Neural cell (in vitro differentiated cells): Measurements from ENCODE around the gene FBXO2. TPM values are rescaled to one million over a fixed set of nuclear protein-coding genes. Genes with fewer than 3 reads are reported as not detected.

Experiments used
- H2AFZ ChIP-seq: fragments of 200-600, 300-800 bp; sonication (generic), shearing (Covaris generic); 2 replicates; pipeline ENCODE4 v1.6.0; 2014; ENCODE audit warnings: low read depth, mild to moderate bottlenecking, antibody characterized with exemption, low read length, moderate library complexity
- H3F3A ChIP-seq: fragments of 200-600 bp; shearing (Covaris generic); 2 replicates; pipeline ENCODE4 v1.6.1; 2016; ENCODE audit warnings: mild to moderate bottlenecking, moderate library complexity, mixed read lengths, antibody characterized with exemption, low read length; ENCODE audit not compliant: insufficient read depth, poor library complexity, severe bottlenecking
- H3K27ac ChIP-seq: fragments of 200-600, 300-800 bp; sonication (generic), shearing (Covaris generic); 2 replicates; pipeline ENCODE4 v1.5.1; 2014; ENCODE audit warnings: mild to moderate bottlenecking, low read length, moderate library complexity
- H3K27me3 ChIP-seq: fragments of 300-800, 200-600 bp; sonication (generic), shearing (Covaris generic); 2 replicates; pipeline ENCODE4 v1.6.0; 2014; ENCODE audit warnings: mild to moderate bottlenecking, low read depth, low read length, moderate library complexity; ENCODE audit not compliant: insufficient read depth
- H3K36me3 ChIP-seq: fragments of 300-800, 200-600 bp; sonication (generic), shearing (Covaris generic); 2 replicates; pipeline ENCODE4 v1.5.1; 2014; ENCODE audit warnings: mild to moderate bottlenecking, antibody characterized with exemption, low read length, moderate library complexity; ENCODE audit not compliant: insufficient read depth
- H3K4me2 ChIP-seq: fragments of 300-800, 200-600 bp; sonication (generic), shearing (Covaris generic); 2 replicates; pipeline ENCODE4 v1.6.0; 2014; ENCODE audit warnings: mild to moderate bottlenecking, low read length
- H3K4me3 ChIP-seq: fragments of 300-800, 200-600 bp; sonication (generic), shearing (Covaris generic); 2 replicates; pipeline ENCODE4 v1.5.1; 2014; ENCODE audit warnings: mild to moderate bottlenecking, low read length, moderate library complexity
- H3K79me2 ChIP-seq: fragments of 200-600 bp; shearing (Covaris generic); replicated peaks from 2 replicates; pipeline ENCODE4 v1.6.0; 2014; ENCODE audit warnings: mild to moderate bottlenecking, low read length, moderate library complexity; ENCODE audit not compliant: insufficient read depth
- H3K9ac ChIP-seq: fragments of 300-800, 200-600 bp; sonication (generic), shearing (Covaris generic); 2 replicates; pipeline ENCODE4 v1.6.1; 2016; ENCODE audit warnings: mild to moderate bottlenecking, low read length, mixed read lengths
- H3K9me2 ChIP-seq: fragments of 200-600 bp; shearing (Covaris generic); 2 replicates; pipeline ENCODE4 v1.6.1; 2016; ENCODE audit warnings: mild to moderate bottlenecking, low read length, mixed read lengths; ENCODE audit not compliant: insufficient read depth
- H3K9me3 ChIP-seq: fragments of 200-600, 300-800 bp; sonication (generic), shearing (Covaris generic); 2 replicates; pipeline ENCODE4 v1.6.1; 2016; ENCODE audit warnings: mild to moderate bottlenecking, mixed run types, low read length, moderate library complexity, mixed read lengths
- H4K20me1 ChIP-seq: fragments of 200-600 bp; shearing (Covaris generic); 2 replicates; pipeline ENCODE4 v1.6.1; 2016; ENCODE audit warnings: mild to moderate bottlenecking, mixed run types; ENCODE audit not compliant: insufficient read depth
- CTCF ChIP-seq: fragments of 450-650 bp; IDR thresholded peaks from 2 replicates; pipeline ENCODE4 v1.5.1; 2014; ENCODE audit warnings: antibody characterized with exemption, mild to moderate bottlenecking, moderate library complexity; ENCODE audit not compliant: poor library complexity, severe bottlenecking
- EP300 ChIP-seq: fragments of 450-650 bp; conservative IDR thresholded peaks from 2 replicates; pipeline ENCODE4 v1.6.1; 2014; ENCODE audit warnings: antibody characterized with exemption, mild to moderate bottlenecking, moderate library complexity; ENCODE audit not compliant: poor library complexity, severe bottlenecking
- EZH2 ChIP-seq: fragments of 200-600, 300-800 bp; shearing (Covaris generic), sonication (generic); IDR thresholded peaks from 2 replicates; pipeline ENCODE4 v1.6.1; 2014; ENCODE audit warnings: antibody characterized with exemption, low read length, borderline replicate concordance, mild to moderate bottlenecking; ENCODE audit not compliant: insufficient read depth, poor library complexity, severe bottlenecking
- MXI1 ChIP-seq: fragments of 450-650 bp; conservative IDR thresholded peaks from 2 replicates; pipeline ENCODE4 v1.6.1; 2014; ENCODE audit warnings: antibody characterized with exemption, mild to moderate bottlenecking; ENCODE audit not compliant: poor library complexity, severe bottlenecking
- POLR2AphosphoS5 ChIP-seq: IDR thresholded peaks from 2 replicates; pipeline ENCODE4 v1.6.1; 2012
- RAD21 ChIP-seq: fragments of 450-650 bp; conservative IDR thresholded peaks from 2 replicates; pipeline ENCODE4 v1.6.1; 2014; ENCODE audit warnings: antibody characterized with exemption, mild to moderate bottlenecking, moderate library complexity
- REST ChIP-seq: IDR thresholded peaks from 2 replicates; pipeline ENCODE4 v1.6.1; 2012; ENCODE audit warnings: borderline replicate concordance
- SMC3 ChIP-seq: fragments of 450-650 bp; conservative IDR thresholded peaks from 2 replicates; pipeline ENCODE4 v1.6.1; 2014; ENCODE audit warnings: antibody characterized with exemption, mild to moderate bottlenecking, moderate library complexity; ENCODE audit not compliant: poor library complexity
- TAF1 ChIP-seq: IDR thresholded peaks from 2 replicates; pipeline ENCODE4 v1.6.1; 2012; ENCODE audit warnings: low read depth
- polyA plus RNA-seq: library from polyadenylated mRNA; depleted of rRNA; stranded (reverse); fragments of >200 nt; gene quantifications from 2 replicates; pipeline ENCODE4 v1.2.3, GENCODE V29; 2014

The FBXO2 gene
- polyA plus RNA-seq, 1 donor from 2014 or later, result 16.6 TPM

GRCh38 chr1:11602424-11602823 lies 51.8 kb downstream of the FBXO2 start:
- H4K20me1 ChIP-seq, result no peaks in the 10 kb centered on the region
- no peaks in the 10 kb centered on the region for H3K9me2 ChIP-seq
- no peaks in the 10 kb centered on the region for H3K9me3 ChIP-seq
- H3K9ac ChIP-seq, result no peak overlapping the region
- no peaks in the 10 kb centered on the region for H3K27me3 ChIP-seq
- TF ChIP-seq RAD21 (no peak), EZH2 (no peak), POLR2AphosphoS5 (no peak), EP300 (no peak), MXI1 (no peak), CTCF (no peak), SMC3 (no peak), REST (no peak), TAF1 (no peak)
- no peak overlapping the region for H3K27ac ChIP-seq
- H3K79me2 ChIP-seq, result no peaks in the 10 kb centered on the region
- H2AFZ ChIP-seq, result no peak overlapping the region
- no peaks in the 10 kb centered on the region for H3F3A ChIP-seq
- no peak overlapping the region for H3K4me3 ChIP-seq
- H3K4me2 ChIP-seq, result no peak overlapping the region
- H3K36me3 ChIP-seq, result no peaks in the 10 kb centered on the region

- no peak for TF ChIP-seq TAF1
- TF ChIP-seq EZH2, result no peak
- no peak for TF ChIP-seq RAD21
- no peak for TF ChIP-seq MXI1
- TF ChIP-seq EP300, result no peak
- no peak for TF ChIP-seq POLR2AphosphoS5
- no peak for TF ChIP-seq CTCF
- no peak for TF ChIP-seq SMC3
- no peak for TF ChIP-seq REST
- no peak overlapping the region for H3K4me2 ChIP-seq
Measured at GRCh38 chr1:11600836-11601235, 53.4 kb downstream of the FBXO2 start.

More at GRCh38 chr1:11600836-11601235, 53.4 kb downstream of the FBXO2 start:
- Histone ChIP-seq H3K36me3 (no peaks in the 10 kb centered on the region), H3K9me2 (no peaks in the 10 kb centered on the region), H3K27ac (no peak overlapping the region), H2AFZ (no peak overlapping the region), H3K79me2 (no peaks in the 10 kb centered on the region), H4K20me1 (no peaks in the 10 kb centered on the region), H3K27me3 (no peaks in the 10 kb centered on the region), H3F3A (no peaks in the 10 kb centered on the region), H3K9me3 (no peaks in the 10 kb centered on the region), H3K9ac (no peak overlapping the region), H3K4me3 (no peak overlapping the region)
